ENCODE data around the gene GFOD1. TPM values are rescaled to one million over a fixed set of nuclear protein-coding genes. Genes with fewer than 3 reads are reported as not detected.
"Not testable (repeated sequence)": the region's sequence is repeated elsewhere in the genome, so short reads cannot be mapped to it uniquely, and the experiment has no call there.

Gene GFOD1
- total RNA-seq, 1 experiment from 2014 or later = 0.68 TPM

- ChIA-PET POLR2A (ENCODE audit: unreplicated experiment) (no interaction called here), CTCF (interaction anchor here (0.6 kb wide), 1 partner anchor 24 kb away, joined by 8 read pairs; no protein-coding TSS in a partner anchor)
- Histone ChIP-seq H3K79me2 (ENCODE audit: low read depth) (no peaks in the 10 kb centered on the region), H3K27me3 (ENCODE audit: insufficient read depth, low read depth) (no peaks in the 10 kb centered on the region), H3K4me2 (no peak overlapping the region), H3K4me1 (replicated peaks; ENCODE audit: insufficient read depth) (peaks cover 45% of the 10 kb centered on the region), H3K9me2 (ENCODE audit: insufficient read depth) (no peaks in the 10 kb centered on the region), H3K4me3 (no peak overlapping the region), H3K36me3 (ENCODE audit: low read depth) (no peaks in the 10 kb centered on the region), H4K20me1 (ENCODE audit: insufficient read depth) (no peaks in the 10 kb centered on the region), H2AFZ (no peak overlapping the region), H3F3A (ENCODE audit: insufficient read depth, low read depth) (peaks cover 25% of the 10 kb centered on the region), H3K9me3 (ENCODE audit: insufficient read depth, low read depth) (no peaks in the 10 kb centered on the region), H3K27ac (no peak overlapping the region)
- DNase-seq = no peak
- no peak for TF ChIP-seq CTCF (conservative IDR thresholded peaks at IDR 0.05)
- no peak for TF ChIP-seq EZH2 (IDR thresholded peaks at IDR 0.05; ENCODE audit: low read depth)
- intact Hi-C loops (cut with micrococcal nuclease; ENCODE audit: unreplicated experiment) = no loop called here
- no TSS peak for BruUV-seq (replicated peaks)
Observed at GRCh38 chr6:13512900-13513299, 25.5 kb upstream of the GFOD1 start.

- no peak for TF ChIP-seq CTCF (conservative IDR thresholded peaks at IDR 0.05)
- no peak for TF ChIP-seq EZH2 (IDR thresholded peaks at IDR 0.05; ENCODE audit: low read depth)
- intact Hi-C loops (cut with micrococcal nuclease; ENCODE audit: unreplicated experiment) = no loop called here
- no peak for DNase-seq
- Histone ChIP-seq H3K79me2 (ENCODE audit: low read depth) (no peaks in the 10 kb centered on the region), H3K9me2 (ENCODE audit: insufficient read depth) (no peaks in the 10 kb centered on the region), H3K4me3 (no peak overlapping the region), H3F3A (ENCODE audit: insufficient read depth, low read depth) (peaks cover 18% of the 10 kb centered on the region; the same call in 1 of the 2 replicates), H2AFZ (no peak overlapping the region), H4K20me1 (ENCODE audit: insufficient read depth) (no peaks in the 10 kb centered on the region), H3K4me1 (replicated peaks; ENCODE audit: insufficient read depth) (peaks cover 38% of the 10 kb centered on the region), H3K27ac (no peak overlapping the region), H3K4me2 (no peak overlapping the region), H3K36me3 (ENCODE audit: low read depth) (no peaks in the 10 kb centered on the region), H3K9me3 (ENCODE audit: insufficient read depth, low read depth) (no peaks in the 10 kb centered on the region), H3K27me3 (ENCODE audit: insufficient read depth, low read depth) (no peaks in the 10 kb centered on the region)
- no TSS peak for BruUV-seq (replicated peaks)
- ChIA-PET CTCF (interaction anchor here (0.6 kb wide), 1 partner anchor 25 kb away, joined by 8 read pairs; no protein-coding TSS in a partner anchor), POLR2A (ENCODE audit: unreplicated experiment) (no interaction called here)
Observed at GRCh38 chr6:13511913-13512717, 24.7 kb upstream of the GFOD1 start.

GRCh38 chr6:13511141-13511571, 23.8 kb upstream of the GFOD1 start:
- DNase-seq; POLR2A ChIA-PET (ENCODE audit: unreplicated experiment); H3K9me2 ChIP-seq (ENCODE audit: insufficient read depth); H3K79me2 ChIP-seq (ENCODE audit: low read depth); H3K27me3 ChIP-seq (ENCODE audit: insufficient read depth, low read depth); intact Hi-C loops (cut with micrococcal nuclease; ENCODE audit: unreplicated experiment); BruUV-seq (replicated peaks); H2AFZ ChIP-seq; H3K4me3 ChIP-seq; H4K20me1 ChIP-seq (ENCODE audit: insufficient read depth); CTCF ChIA-PET; H3K9me3 ChIP-seq (ENCODE audit: insufficient read depth, low read depth); H3K36me3 ChIP-seq (ENCODE audit: low read depth); H3K4me2 ChIP-seq; H3K27ac ChIP-seq: not testable (repeated sequence)
- peaks cover 10% of the 10 kb centered on the region; the same call in 1 of the 2 replicates for H3F3A ChIP-seq (ENCODE audit: insufficient read depth, low read depth)
- H3K4me1 ChIP-seq (replicated peaks; ENCODE audit: insufficient read depth) = peaks cover 30% of the 10 kb centered on the region

DNA sequence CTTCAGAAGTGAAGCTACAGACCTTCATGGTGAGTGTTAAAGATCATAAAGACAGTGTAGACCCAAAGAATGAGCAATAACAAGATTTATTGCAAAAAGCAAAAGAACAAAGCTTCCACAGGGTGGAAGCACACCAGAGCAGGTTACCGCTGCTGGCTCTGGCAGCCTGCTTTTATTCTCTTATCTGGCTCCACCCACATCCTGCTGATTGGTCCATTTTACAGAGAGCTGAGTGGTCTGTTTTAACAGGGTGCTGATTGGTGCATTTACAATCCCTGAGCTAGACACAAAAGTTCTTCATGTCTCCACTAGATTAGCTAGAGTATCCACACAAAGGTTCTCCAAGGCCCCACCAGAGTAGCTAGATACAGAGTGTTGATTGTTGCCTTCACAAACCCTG, 23.0 kb upstream of the GFOD1 start:
- H3K27ac ChIP-seq; H3K36me3 ChIP-seq (ENCODE audit: low read depth); H3K4me2 ChIP-seq; H4K20me1 ChIP-seq (ENCODE audit: insufficient read depth); H3K27me3 ChIP-seq (ENCODE audit: insufficient read depth, low read depth); H3K79me2 ChIP-seq (ENCODE audit: low read depth); DNase-seq; BruUV-seq (replicated peaks); POLR2A ChIA-PET (ENCODE audit: unreplicated experiment); H3K9me2 ChIP-seq (ENCODE audit: insufficient read depth); intact Hi-C loops (cut with micrococcal nuclease; ENCODE audit: unreplicated experiment); H3F3A ChIP-seq (ENCODE audit: insufficient read depth, low read depth); H2AFZ ChIP-seq; H3K9me3 ChIP-seq (ENCODE audit: insufficient read depth, low read depth); CTCF ChIA-PET; H3K4me3 ChIP-seq: not testable (repeated sequence)
- peaks cover 22% of the 10 kb centered on the region for H3K4me1 ChIP-seq (replicated peaks; ENCODE audit: insufficient read depth)
